Astrocyte (in vitro differentiated cells and primary cell): ENCODE results near the gene PRDM15.

Experiments used
- EZH2 ChIP-seq: IDR thresholded peaks from 2 replicates; pipeline ENCODE4 v1.6.1; 2012; ENCODE audit warnings: mild to moderate bottlenecking, low read length, inconsistent platforms; ENCODE audit not compliant: insufficient read depth
- TF ChIP-seq, protein P1 (sequence below): IDR thresholded peaks from 2 replicates; pipeline ENCODE4 v1.5.1; 2011; ENCODE audit warnings: low read depth, mild to moderate bottlenecking, inconsistent platforms, low read length, moderate library complexity; ENCODE audit not compliant: insufficient read depth

DNA sequence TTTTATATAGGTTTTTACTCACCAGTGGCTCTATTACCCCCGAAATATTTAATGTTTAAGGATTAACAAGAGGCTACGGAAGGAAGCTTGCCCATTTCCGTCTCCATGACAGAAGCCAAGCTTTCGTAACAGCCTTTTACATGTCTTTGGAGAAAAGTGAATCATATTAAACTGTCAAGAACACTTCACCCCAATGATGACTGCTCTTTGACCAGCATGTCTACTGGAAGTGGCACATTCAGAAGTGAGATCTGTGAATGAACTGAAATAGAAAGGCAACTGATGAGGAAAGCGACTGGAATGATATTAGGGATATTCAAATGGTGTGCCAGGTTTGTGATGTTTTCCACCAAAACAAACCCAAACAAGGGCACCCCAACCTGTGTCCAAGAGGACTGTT lies 8.5 kb upstream of the PRDM15 start:
- TF ChIP-seq, protein P1, sequence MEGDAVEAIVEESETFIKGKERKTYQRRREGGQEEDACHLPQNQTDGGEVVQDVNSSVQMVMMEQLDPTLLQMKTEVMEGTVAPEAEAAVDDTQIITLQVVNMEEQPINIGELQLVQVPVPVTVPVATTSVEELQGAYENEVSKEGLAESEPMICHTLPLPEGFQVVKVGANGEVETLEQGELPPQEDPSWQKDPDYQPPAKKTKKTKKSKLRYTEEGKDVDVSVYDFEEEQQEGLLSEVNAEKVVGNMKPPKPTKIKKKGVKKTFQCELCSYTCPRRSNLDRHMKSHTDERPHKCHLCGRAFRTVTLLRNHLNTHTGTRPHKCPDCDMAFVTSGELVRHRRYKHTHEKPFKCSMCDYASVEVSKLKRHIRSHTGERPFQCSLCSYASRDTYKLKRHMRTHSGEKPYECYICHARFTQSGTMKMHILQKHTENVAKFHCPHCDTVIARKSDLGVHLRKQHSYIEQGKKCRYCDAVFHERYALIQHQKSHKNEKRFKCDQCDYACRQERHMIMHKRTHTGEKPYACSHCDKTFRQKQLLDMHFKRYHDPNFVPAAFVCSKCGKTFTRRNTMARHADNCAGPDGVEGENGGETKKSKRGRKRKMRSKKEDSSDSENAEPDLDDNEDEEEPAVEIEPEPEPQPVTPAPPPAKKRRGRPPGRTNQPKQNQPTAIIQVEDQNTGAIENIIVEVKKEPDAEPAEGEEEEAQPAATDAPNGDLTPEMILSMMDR = no peak
- TF ChIP-seq EZH2 = no peak
